22Rv1 (cell line): ENCODE measurements around the gene SULT4A1.

Experiments
- CTCF ChIP-seq: fragments of 450-650 bp; IDR thresholded peaks from 2 replicates; pipeline ENCODE4 v1.5.1; 2017; ENCODE audit warnings: mild to moderate bottlenecking
- ZFX ChIP-seq: fragments of 450-650 bp; IDR thresholded peaks from 2 replicates; pipeline ENCODE4 v1.6.1; 2017; ENCODE audit warnings: antibody characterized with exemption, borderline replicate concordance

GRCh38 chr22:43885786-43886185 is 23.5 kb upstream of the SULT4A1 start:
- TF ChIP-seq CTCF (no peak), ZFX (no peak)
